ENCODE results near the gene TMEM181. TPM values are rescaled to one million over a fixed set of nuclear protein-coding genes. Genes with fewer than 3 reads are reported as not detected.
A peak's percentile ranks its signal among the peaks of the same experiment; 100 is the strongest.

The TMEM181 gene
- total and polyA plus RNA-seq, 2 of the 13 experiments (the other 11 are each of a cell fraction or from before 2014, with no cell fraction given): 59.1 to 108 TPM

DNA sequence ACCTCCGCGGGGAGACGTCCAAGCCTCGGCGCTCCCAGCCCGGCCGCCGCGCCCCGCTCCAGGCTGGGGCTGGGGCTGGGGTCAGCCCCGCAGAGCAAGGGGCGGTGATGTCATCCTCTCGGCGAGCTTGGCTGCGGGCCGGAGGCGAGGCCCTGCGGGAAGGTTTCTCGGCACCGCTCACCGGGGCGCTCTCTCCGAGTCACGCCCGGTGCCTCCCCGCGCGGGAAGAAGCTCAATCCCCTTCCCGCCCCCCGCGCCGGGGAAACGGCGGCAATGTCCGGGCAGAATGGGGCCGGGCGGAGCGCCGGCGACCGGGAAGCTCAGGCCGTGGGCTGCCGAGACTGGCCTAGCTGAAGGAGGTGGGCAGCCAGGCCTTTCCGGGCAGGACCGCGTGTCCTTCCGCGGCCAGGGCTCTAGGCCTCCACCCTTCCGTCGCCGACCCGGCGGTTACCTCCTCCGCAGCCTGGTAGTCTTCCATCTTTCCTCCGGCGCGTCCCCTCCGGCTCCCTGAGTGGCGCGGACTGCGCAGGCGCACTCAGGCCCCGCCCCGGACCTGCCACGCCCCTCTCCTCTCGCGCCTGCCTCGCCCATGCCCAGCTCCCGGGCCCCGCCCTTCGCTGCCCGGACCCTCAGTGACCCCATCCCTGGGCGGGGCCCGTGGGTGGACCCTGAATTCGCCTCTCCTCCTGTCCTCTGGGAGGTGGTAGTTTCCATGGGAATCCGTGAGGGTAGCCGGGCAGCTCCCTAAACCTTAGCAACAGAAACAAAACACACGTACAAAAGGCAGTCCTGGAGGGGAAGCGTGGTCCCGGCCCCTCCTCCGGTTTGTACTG is 84.6 kb downstream of the TMEM181 start, which contains the start of gene DYNLT1 (continued):
- TF ChIP-seq, protein P1, sequence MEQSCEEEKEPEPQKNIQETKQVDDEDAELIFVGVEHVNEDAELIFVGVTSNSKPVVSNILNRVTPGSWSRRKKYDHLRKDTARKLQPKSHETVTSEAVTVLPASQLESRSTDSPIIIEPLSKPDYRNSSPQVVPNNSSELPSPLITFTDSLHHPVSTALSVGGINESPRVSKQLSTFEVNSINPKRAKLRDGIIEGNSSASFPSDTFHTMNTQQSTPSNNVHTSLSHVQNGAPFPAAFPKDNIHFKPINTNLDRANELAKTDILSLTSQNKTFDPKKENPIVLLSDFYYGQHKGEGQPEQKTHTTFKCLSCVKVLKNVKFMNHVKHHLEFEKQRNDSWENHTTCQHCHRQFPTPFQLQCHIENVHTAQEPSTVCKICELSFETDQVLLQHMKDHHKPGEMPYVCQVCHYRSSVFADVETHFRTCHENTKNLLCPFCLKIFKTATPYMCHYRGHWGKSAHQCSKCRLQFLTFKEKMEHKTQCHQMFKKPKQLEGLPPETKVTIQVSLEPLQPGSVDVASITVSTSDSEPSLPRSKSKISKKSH (CRISPR knock-in tag; IDR thresholded peaks at IDR 0.05; ENCODE audit: borderline replicate concordance): peak; percentile 95; the same call in 1 of the 2 replicates
- TF ChIP-seq PHB2 (IDR thresholded peaks at IDR 0.05; ENCODE audit: partially characterized antibody) (no peak), SRSF1 (optimal IDR thresholded peaks at IDR 0.05; ENCODE audit: low read depth, low read length) (peak; percentile 96), ARID2 (CRISPR knock-in tag; IDR thresholded peaks at IDR 0.05; ENCODE audit: borderline replicate concordance) (peak; percentile 80; the same call in 1 of the 2 replicates), ZFP91 (CRISPR knock-in tag; IDR thresholded peaks at IDR 0.05; ENCODE audit: borderline replicate concordance) (peak; percentile 93; the same call in 1 of the 2 replicates), ZNF512 (CRISPR knock-in tag; IDR thresholded peaks at IDR 0.05) (no peak; the same call in 1 of the 2 replicates), ZNF747 (CRISPR knock-in tag; IDR thresholded peaks at IDR 0.05; ENCODE audit: borderline replicate concordance) (no peak; the same call in 1 of the 2 replicates), ZNF431 (CRISPR knock-in tag; IDR thresholded peaks at IDR 0.05; ENCODE audit: borderline replicate concordance, low read depth) (peak; percentile 87; the same call in 1 of the 2 replicates), ETV6 (CRISPR knock-in tag; conservative IDR thresholded peaks at IDR 0.05) (peak; percentile 70), ZNF790 (CRISPR knock-in tag; IDR thresholded peaks at IDR 0.05; ENCODE audit: borderline replicate concordance) (peak; percentile 64; the same call in 1 of the 2 replicates), MXI1 (IDR thresholded peaks at IDR 0.05; ENCODE audit: borderline replicate concordance, low read depth, low read length) (peak; percentile 87; the same call in 1 of the 3 replicates), TIGD3 (CRISPR knock-in tag; IDR thresholded peaks at IDR 0.05; ENCODE audit: borderline replicate concordance) (peak; percentile 95), MEIS2 (CRISPR knock-in tag; IDR thresholded peaks at IDR 0.05) (peak; percentile 81), TOPORS (CRISPR knock-in tag; IDR thresholded peaks at IDR 0.05) (peak; percentile 89), KLF16 (CRISPR knock-in tag; IDR thresholded peaks at IDR 0.05) (peak in 1 of 2 experiments; percentile 90; a peak in 2 of 4 replicates), RFXAP (CRISPR knock-in tag; IDR thresholded peaks at IDR 0.05; ENCODE audit: borderline replicate concordance) (peak; percentile 83), POGZ (CRISPR knock-in tag; IDR thresholded peaks at IDR 0.05) (peak; percentile 49; the same call in 1 of the 2 replicates)
- TF ChIP-seq, protein P2, sequence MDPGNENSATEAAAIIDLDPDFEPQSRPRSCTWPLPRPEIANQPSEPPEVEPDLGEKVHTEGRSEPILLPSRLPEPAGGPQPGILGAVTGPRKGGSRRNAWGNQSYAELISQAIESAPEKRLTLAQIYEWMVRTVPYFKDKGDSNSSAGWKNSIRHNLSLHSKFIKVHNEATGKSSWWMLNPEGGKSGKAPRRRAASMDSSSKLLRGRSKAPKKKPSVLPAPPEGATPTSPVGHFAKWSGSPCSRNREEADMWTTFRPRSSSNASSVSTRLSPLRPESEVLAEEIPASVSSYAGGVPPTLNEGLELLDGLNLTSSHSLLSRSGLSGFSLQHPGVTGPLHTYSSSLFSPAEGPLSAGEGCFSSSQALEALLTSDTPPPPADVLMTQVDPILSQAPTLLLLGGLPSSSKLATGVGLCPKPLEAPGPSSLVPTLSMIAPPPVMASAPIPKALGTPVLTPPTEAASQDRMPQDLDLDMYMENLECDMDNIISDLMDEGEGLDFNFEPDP (CRISPR knock-in tag; conservative IDR thresholded peaks at IDR 0.05): no peak

Data from HepG2 (cell line).